SJSA1 (cell line): ENCODE data around the gene EHBP1L1. TPM values are rescaled to one million over a fixed set of nuclear protein-coding genes. Genes with fewer than 3 reads are reported as not detected.
"Not testable (repeated sequence)": the region's sequence is repeated elsewhere in the genome, so short reads cannot be mapped to it uniquely, and the experiment has no call there.

Experiments used
- DNase-seq, 2 experiments: peaks; one replicate each; pipeline ENCODE4 v3.0.0-alpha.2; 2015 to 2020; ENCODE audit warnings: low spot score in 2 of 2, low read depth in 1 of 2
- H3K27ac ChIP-seq: fragments of 250-450 bp; sonication (Bioruptor Pico); 2 replicates; pipeline ENCODE4 v1.5.1; 2020; ENCODE audit warnings: mild to moderate bottlenecking, moderate library complexity
- H3K27me3 ChIP-seq: fragments of 250-450 bp; sonication (Bioruptor Pico); replicated peaks from 2 replicates; pipeline ENCODE4 v1.5.1; 2020; ENCODE audit warnings: mild to moderate bottlenecking, moderate library complexity
- H3K36me3 ChIP-seq: fragments of 250-450 bp; sonication (Bioruptor Pico); 2 replicates; pipeline ENCODE4 v1.5.1; 2020; ENCODE audit warnings: mild to moderate bottlenecking
- H3K4me1 ChIP-seq: fragments of 250-450 bp; sonication (Bioruptor Pico); replicated peaks from 2 replicates; pipeline ENCODE4 v1.6.1; 2021; ENCODE audit warnings: mild to moderate bottlenecking
- H3K4me3 ChIP-seq: fragments of 250-450 bp; sonication (Bioruptor Pico); 2 replicates; pipeline ENCODE4 v1.5.1; 2020; ENCODE audit warnings: mild to moderate bottlenecking
- H3K9me3 ChIP-seq: fragments of 250-450 bp; sonication (Bioruptor Pico); replicated peaks from 2 replicates; pipeline ENCODE4 v1.5.1; 2020; ENCODE audit warnings: mild to moderate bottlenecking
- total RNA-seq: library from RNA; depleted of rRNA; stranded (reverse); fragments of >200 nt; shearing (Covaris generic); gene quantifications from 2 replicates; pipeline ENCODE4 v1.2.3, GENCODE V29; 2014

EHBP1L1 gene
- total RNA-seq, 1 experiment from 2014 or later: 103 TPM

- H3K27ac ChIP-seq: peak overlapping the region; percentile 17
- peak; percentile 81 to 92 for DNase-seq
- no peaks in the 10 kb centered on the region for H3K36me3 ChIP-seq
- H3K4me1 ChIP-seq: peaks cover 61% of the 10 kb centered on the region
- no peaks in the 10 kb centered on the region for H3K9me3 ChIP-seq
- H3K4me3 ChIP-seq: no peak overlapping the region
- no peaks in the 10 kb centered on the region for H3K27me3 ChIP-seq
Observed at GRCh38 chr11:65560555-65561418, 15.1 kb upstream of the EHBP1L1 start.

DNA sequence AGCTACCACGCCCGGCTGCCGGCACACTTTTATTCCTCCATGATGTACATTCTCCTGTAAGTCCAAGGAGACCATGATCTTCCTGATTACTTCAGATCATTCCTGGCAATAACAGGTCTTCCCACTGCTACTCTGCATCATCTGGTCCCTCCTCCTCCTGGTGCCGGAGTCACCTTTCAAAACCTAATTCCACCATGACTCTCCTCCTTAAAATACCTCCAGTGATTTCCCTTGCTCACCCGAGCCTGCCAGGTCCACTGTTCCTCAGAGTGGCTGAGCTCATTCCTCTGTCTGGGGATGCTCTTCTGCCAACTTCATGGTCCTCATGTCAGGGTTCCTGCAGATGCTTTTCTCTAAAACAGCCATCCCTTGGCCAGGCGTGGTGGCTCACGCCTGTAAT, 13.8 kb upstream of the EHBP1L1 start:
- Histone ChIP-seq H3K9me3 (no peaks in the 10 kb centered on the region), H3K4me1 (peaks cover 59% of the 10 kb centered on the region), H3K27me3 (no peaks in the 10 kb centered on the region), H3K27ac (no peak overlapping the region), H3K36me3 (no peaks in the 10 kb centered on the region), H3K4me3 (no peak overlapping the region)
- no peak for DNase-seq

GRCh38 chr11:65562788-65563187, 13.1 kb upstream of the EHBP1L1 start:
- H3K4me3 ChIP-seq: no peak overlapping the region
- peaks cover 51% of the 10 kb centered on the region for H3K4me1 ChIP-seq
- no peak for DNase-seq

DNA sequence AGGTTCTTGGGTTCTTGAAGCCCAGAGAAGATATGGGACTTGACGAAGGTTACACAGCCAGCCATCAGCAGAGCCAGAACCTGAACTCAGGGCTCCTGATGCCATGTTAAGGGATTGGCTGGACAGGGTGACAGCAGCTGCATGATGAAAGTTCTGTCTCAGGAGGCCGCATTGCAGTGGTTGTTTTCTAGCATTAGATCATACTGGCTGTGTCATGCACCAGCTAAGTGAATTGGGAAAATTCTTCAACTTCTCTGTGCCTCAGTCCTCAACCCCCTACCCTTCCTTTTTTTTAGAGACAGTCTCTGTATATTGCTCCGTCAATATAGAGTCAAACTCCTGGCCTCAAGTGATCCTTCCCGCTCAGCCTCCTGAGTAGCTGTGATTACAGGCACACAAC, 12.3 kb upstream of the EHBP1L1 start:
- no peaks in the 10 kb centered on the region; the same call in 1 of the 2 replicates for H3K36me3 ChIP-seq
- DNase-seq: no peak
- H3K4me3 ChIP-seq: no peak overlapping the region
- no peak overlapping the region for H3K27ac ChIP-seq
- peaks cover 46% of the 10 kb centered on the region for H3K4me1 ChIP-seq
- no peaks in the 10 kb centered on the region for H3K27me3 ChIP-seq
- no peaks in the 10 kb centered on the region for H3K9me3 ChIP-seq

More at GRCh38 chr11:65562788-65563187, 13.1 kb upstream of the EHBP1L1 start:
- no peaks in the 10 kb centered on the region for H3K9me3 ChIP-seq
- H3K27ac ChIP-seq: no peak overlapping the region
- no peaks in the 10 kb centered on the region for H3K27me3 ChIP-seq
- no peaks in the 10 kb centered on the region for H3K36me3 ChIP-seq

- not testable (repeated sequence) for H3K27ac ChIP-seq, DNase-seq, H3K36me3 ChIP-seq, H3K27me3 ChIP-seq, H3K4me3 ChIP-seq, H3K9me3 ChIP-seq
- peaks cover 43% of the 10 kb centered on the region for H3K4me1 ChIP-seq
Observed at GRCh38 chr11:65564879-65565559, 10.8 kb upstream of the EHBP1L1 start.

DNA sequence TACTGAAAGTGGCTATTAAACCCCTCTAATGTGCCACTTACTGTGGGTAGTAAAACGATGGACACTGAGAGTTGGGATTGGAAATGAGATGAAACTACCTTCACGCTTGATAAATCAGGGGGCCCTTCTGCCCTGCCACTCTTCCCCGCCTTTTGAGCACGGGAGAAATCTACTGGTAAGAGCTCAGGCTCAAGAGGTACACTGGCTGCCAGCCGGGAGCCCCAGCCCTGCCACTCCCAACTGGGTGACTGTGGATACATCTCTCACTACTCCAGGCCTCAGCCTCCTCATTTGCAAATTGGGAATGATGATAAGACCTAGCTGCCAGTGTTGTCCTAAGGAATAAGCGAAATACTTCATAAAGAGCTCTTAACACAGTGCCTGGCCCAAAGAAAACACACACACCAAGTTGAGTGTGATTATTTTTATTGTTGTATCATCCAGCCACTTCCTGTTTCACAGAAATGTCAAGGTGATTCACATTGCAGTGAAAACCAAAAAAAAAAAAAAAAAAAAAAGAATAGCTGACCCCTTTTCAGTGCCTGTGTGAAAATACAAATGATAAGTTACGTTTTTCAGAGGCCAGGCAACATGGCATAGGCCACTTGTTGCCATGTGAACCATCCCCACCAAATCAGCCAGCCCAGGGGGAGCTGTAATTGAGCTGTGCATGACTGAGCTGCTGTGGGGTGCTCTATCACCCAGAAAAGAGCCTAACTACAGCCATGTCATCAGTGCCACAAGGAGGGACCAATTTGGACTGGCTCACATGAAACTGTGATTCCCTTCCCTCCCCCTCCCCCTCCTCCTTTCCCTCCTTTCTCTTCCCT, 10.0 kb upstream of the EHBP1L1 start:
- Histone ChIP-seq H3K4me3 (no peak overlapping the region), H3K36me3 (peaks cover 4% of the 10 kb centered on the region; the same call in 1 of the 2 replicates), H3K9me3 (no peaks in the 10 kb centered on the region), H3K27ac (0 out of 2 replicates have a peak overlapping the region, but pooled peaks have one; percentile 4), H3K27me3 (no peaks in the 10 kb centered on the region), H3K4me1 (peaks cover 37% of the 10 kb centered on the region)
- peak in 1 of 2 experiments; percentile 62 for DNase-seq

DNA sequence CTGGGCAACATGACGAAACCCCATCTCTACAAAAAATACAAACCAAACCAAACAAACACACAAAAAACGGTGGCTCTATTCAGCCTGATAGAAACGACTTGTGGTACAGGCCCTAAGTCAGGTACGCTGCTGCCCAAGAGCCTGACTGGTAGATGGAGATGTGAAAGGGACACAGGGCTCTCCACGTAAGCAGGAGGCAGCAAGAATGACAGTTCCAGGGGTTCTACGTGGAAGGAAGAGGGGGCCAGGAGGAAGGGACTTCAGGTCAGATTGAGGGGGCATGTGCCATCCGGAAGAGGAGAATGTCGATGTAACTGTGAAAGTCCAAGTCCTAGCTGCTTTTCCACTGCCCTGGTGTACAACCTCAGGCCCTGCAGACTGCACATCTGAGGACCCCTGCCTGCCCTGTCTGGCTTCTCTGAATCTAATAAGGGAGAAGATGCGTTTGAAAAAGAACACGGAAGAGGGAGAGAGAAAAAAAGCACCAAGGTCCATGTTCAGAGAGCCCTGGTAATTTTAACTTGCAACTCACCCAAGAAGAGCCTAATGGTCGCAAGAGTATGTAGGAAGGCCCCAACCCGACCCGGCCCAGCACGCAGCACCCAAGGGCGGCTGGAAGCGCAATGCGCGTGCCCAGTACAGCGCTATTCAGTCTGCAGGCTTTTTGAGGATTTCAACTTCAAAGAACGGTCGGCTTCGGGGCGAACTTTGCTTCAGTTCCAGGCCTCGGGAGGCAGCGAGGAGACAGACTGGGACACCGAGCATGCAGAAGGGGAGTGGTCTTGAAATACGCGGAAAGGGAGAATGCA, 6.5 kb upstream of the EHBP1L1 start:
- Histone ChIP-seq H3K27me3 (no peaks in the 10 kb centered on the region), H3K27ac (peak overlapping the region; percentile 14), H3K4me1 (peaks cover 64% of the 10 kb centered on the region), H3K4me3 (peak overlapping the region; percentile 80), H3K9me3 (no peaks in the 10 kb centered on the region), H3K36me3 (peaks cover 30% of the 10 kb centered on the region)
- DNase-seq: peak in 1 of 2 experiments; percentile 26

DNA sequence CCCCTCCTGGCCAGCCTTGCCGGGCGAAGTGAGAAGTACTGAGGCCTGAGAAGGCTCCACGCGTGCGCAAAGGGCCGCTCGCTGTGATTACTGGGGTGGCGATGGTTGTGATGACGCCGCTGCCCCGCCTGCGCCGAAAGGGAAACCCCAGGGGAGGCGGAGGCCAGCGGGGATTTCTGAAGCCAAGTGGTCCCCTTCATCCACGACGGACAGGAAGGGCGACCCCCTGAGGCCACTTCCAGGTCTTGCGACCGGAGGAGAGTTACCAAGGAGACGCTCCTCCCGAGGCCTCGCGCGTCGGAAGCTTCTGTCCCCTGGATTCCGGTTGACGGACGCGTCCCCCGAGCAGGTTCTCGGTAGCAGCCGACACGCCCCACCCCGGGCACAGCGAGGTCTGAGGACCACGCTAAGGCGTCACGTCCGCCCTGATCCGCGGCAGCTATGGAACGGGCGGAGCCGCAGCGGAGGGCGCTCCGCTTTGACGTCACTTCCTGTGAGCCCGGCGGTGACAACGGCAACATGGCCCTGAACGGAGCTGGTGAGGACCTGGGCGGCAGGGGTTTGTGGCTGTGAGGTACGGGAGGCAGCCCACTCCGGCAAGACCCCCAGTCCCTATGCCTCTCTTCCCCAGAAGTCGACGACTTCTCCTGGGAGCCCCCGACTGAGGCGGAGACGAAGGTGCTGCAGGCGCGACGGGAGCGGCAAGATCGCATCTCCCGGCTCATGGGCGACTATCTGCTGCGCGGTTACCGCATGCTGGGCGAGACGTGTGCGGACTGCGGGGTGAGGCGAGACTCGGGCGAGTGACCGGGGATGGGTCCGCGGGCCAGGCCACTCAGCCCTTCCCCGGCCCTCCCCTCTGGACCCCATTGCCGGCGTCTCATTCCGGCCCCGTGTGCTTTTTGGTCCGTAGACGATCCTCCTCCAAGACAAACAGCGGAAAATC, 5.6 kb upstream of the EHBP1L1 start, which contains the start of gene ZNRD2:
ZNRD2 (plus strand) TSS at position 505 of the 946 bp plus-strand sequence; CDS start at position 520, 15 bp downstream.
- no peaks in the 10 kb centered on the region for H3K9me3 ChIP-seq
- no peaks in the 10 kb centered on the region for H3K27me3 ChIP-seq
- H3K4me3 ChIP-seq: peak within 1 kb of the TSS; percentile 80
- peaks cover 71% of the 10 kb centered on the region for H3K4me1 ChIP-seq
- peak within 1 kb of the TSS; percentile 14 for H3K27ac ChIP-seq
- H3K36me3 ChIP-seq: peaks cover 36% of the 10 kb centered on the region
- peak; percentile 100 for DNase-seq

GRCh38 chr11:65571420-65571819, 4.4 kb upstream of the EHBP1L1 start:
- H3K27me3 ChIP-seq: no peaks in the 10 kb centered on the region
- no peak for DNase-seq
- peaks cover 69% of the 10 kb centered on the region for H3K4me1 ChIP-seq
- no peak overlapping the region for H3K27ac ChIP-seq
- peaks cover 43% of the 10 kb centered on the region for H3K36me3 ChIP-seq
- H3K9me3 ChIP-seq: no peaks in the 10 kb centered on the region
- peak overlapping the region; percentile 80 for H3K4me3 ChIP-seq

DNA sequence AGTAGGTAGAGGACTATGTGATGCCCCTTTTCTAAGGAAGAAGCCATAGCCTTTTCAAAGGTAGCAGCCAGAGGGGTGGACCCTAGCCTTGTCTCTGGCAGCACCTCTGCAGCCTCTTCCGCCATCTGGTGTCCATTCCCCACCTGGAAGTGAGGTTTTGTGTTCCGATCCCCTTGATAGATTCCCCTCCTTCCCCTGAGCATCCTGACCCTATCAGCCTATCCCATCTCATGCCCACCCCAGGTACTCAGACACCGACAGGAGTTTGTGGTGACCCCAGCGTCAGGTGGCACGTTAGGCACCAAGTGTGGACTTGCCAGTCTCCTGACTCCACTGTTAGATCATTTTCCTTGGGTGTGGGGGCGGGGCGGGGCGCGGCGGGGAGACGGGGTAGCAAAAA, 3.9 kb upstream of the EHBP1L1 start:
- DNase-seq: peak; percentile 66 to 67

GRCh38 chr11:65572356-65573051, 3.3 kb upstream of the EHBP1L1 start, which contains the start of gene FAM89B:
TSS of gene FAM89B (plus strand) at chr11:65572538. CDS start at chr11:65572670, 132 bp downstream.
- H3K36me3 ChIP-seq: peaks cover 43% of the 10 kb centered on the region
- peak; percentile 78 to 97 for DNase-seq
- H3K4me3 ChIP-seq: peak within 1 kb of the TSS; percentile 80
- no peaks in the 10 kb centered on the region for H3K27me3 ChIP-seq
- peaks cover 76% of the 10 kb centered on the region for H3K4me1 ChIP-seq
- H3K9me3 ChIP-seq: no peaks in the 10 kb centered on the region
- no peak within 1 kb of the TSS for H3K27ac ChIP-seq

More for the DNA sequence above, 3.9 kb upstream of the EHBP1L1 start:
- no peak overlapping the region for H3K27ac ChIP-seq
- peak overlapping the region; percentile 80 for H3K4me3 ChIP-seq
- H3K9me3 ChIP-seq: no peaks in the 10 kb centered on the region
- H3K4me1 ChIP-seq: peaks cover 70% of the 10 kb centered on the region
- peaks cover 43% of the 10 kb centered on the region for H3K36me3 ChIP-seq
- no peaks in the 10 kb centered on the region for H3K27me3 ChIP-seq
